Liver (tissue), 9 donors: ENCODE measurements around the gene C16orf89. TPM values are rescaled to one million over a fixed set of nuclear protein-coding genes. Genes with fewer than 3 reads are reported as not detected.

Experiments
- DNase-seq: peaks from one replicate; pipeline ENCODE4 v3.0.0-alpha.2; 2017; ENCODE audit warnings: low spot score
- H3K27ac ChIP-seq, 2 donors: one replicate each; pipeline ENCODE4 v1.7.0; 2013; ENCODE audit warnings: inconsistent platforms in 2 of 2, low read length in 2 of 2, control low read depth in 1 of 2, low read depth in 1 of 2, mild to moderate bottlenecking in 1 of 2
- H3K27me3 ChIP-seq, 4 donors: one replicate each; pipeline versions ENCODE4 v1.6.1 to v1.7.0; 2013; ENCODE audit warnings: low read length in 3 of 4, inconsistent platforms in 1 of 4, mild to moderate bottlenecking in 1 of 4, moderate library complexity in 1 of 4; ENCODE audit not compliant: control insufficient read depth in 4 of 4, insufficient read depth in 4 of 4
- H3K36me3 ChIP-seq, 4 donors: one replicate each; pipeline versions ENCODE4 v1.6.1 to v1.7.0; 2013; ENCODE audit warnings: low read length in 3 of 4, mild to moderate bottlenecking in 3 of 4, low read depth in 1 of 4, moderate library complexity in 1 of 4; ENCODE audit not compliant: control insufficient read depth in 4 of 4, insufficient read depth in 3 of 4
- H3K4me1 ChIP-seq, 4 donors: one replicate each; pipeline versions ENCODE4 v1.6.1 to v1.7.0; 2013; ENCODE audit warnings: low read length in 3 of 4, mild to moderate bottlenecking in 3 of 4, moderate library complexity in 1 of 4; ENCODE audit not compliant: control insufficient read depth in 4 of 4, insufficient read depth in 4 of 4
- H3K4me3 ChIP-seq, 3 donors: one replicate each; pipeline versions ENCODE4 v1.6.1 to v1.7.0; 2013; ENCODE audit warnings: low read length in 3 of 3, control low read depth in 1 of 3, low read depth in 1 of 3, mild to moderate bottlenecking in 1 of 3
- H3K9ac ChIP-seq, 2 donors: one replicate each; pipeline ENCODE4 v1.7.0; 2013; ENCODE audit warnings: low read length in 2 of 2, mild to moderate bottlenecking in 2 of 2, moderate library complexity in 2 of 2, control low read depth in 1 of 2, low read depth in 1 of 2
- H3K9me3 ChIP-seq, 4 donors: one replicate each; pipeline versions ENCODE4 v1.6.1 to v1.7.0; 2013; ENCODE audit warnings: low read length in 3 of 4; ENCODE audit not compliant: control insufficient read depth in 4 of 4
- EGR1 ChIP-seq, 2 donors: IDR thresholded peaks; 2 replicates each; pipeline ENCODE4 v1.6.1; 2016 to 2018; ENCODE audit warnings: antibody characterized with exemption in 2 of 2, low read depth in 2 of 2
- FOXA1 ChIP-seq: IDR thresholded peaks from 2 replicates; pipeline ENCODE4 v1.6.1; 2016; ENCODE audit warnings: antibody characterized with exemption
- GABPA ChIP-seq, 2 donors: IDR thresholded peaks in 1 of 2; conservative IDR thresholded peaks in 1 of 2; 2 replicates each; pipeline ENCODE4 v1.6.1; 2016; ENCODE audit warnings: antibody characterized with exemption in 2 of 2, mild to moderate bottlenecking in 1 of 2, moderate library complexity in 1 of 2
- HNF4A ChIP-seq, 2 donors: conservative IDR thresholded peaks; 2 replicates each; pipeline ENCODE4 v1.6.1; 2016; ENCODE audit warnings: antibody characterized with exemption in 2 of 2, mild to moderate bottlenecking in 2 of 2
- HNF4G ChIP-seq: IDR thresholded peaks from 2 replicates; pipeline ENCODE4 v1.6.1; 2016; ENCODE audit warnings: antibody characterized with exemption
- JUND ChIP-seq, 2 donors: IDR thresholded peaks; 2 replicates each; pipeline ENCODE4 v1.6.1; 2016; ENCODE audit warnings: antibody characterized with exemption in 2 of 2
- NR2F2 ChIP-seq: IDR thresholded peaks from 2 replicates; pipeline ENCODE4 v1.6.1; 2016; ENCODE audit warnings: antibody characterized with exemption
- RAD21 ChIP-seq, 2 donors: IDR thresholded peaks; 2 replicates each; pipeline ENCODE4 v1.6.1; 2016; ENCODE audit warnings: antibody characterized with exemption in 2 of 2, mild to moderate bottlenecking in 2 of 2
- RXRA ChIP-seq, 2 donors: IDR thresholded peaks; 2 replicates each; pipeline ENCODE4 v1.6.1; 2017 to 2018; ENCODE audit warnings: antibody characterized with exemption in 2 of 2, mild to moderate bottlenecking in 1 of 2
- SP1 ChIP-seq: IDR thresholded peaks from 2 replicates; pipeline ENCODE4 v1.6.1; 2018; ENCODE audit warnings: antibody characterized with exemption, mild to moderate bottlenecking
- TAF1 ChIP-seq: conservative IDR thresholded peaks from 2 replicates; pipeline ENCODE4 v1.6.1; 2016; ENCODE audit warnings: antibody characterized with exemption, mild to moderate bottlenecking
- YY1 ChIP-seq: IDR thresholded peaks from 2 replicates; pipeline ENCODE4 v1.6.1; 2016; ENCODE audit warnings: antibody characterized with exemption, mild to moderate bottlenecking
- WGBS: extraction: QIAGEN DNeasy Blood & Tissue Kit; methylation state at CpG from one replicate; pipeline ENCODE4 v1.1.7; 2013; 5-methylcytosine and 5-hydroxymethylcytosine counted together
- polyA plus RNA-seq, 2 donors: library from polyadenylated mRNA; stranded (reverse) in 1 of 2; unstranded in 1 of 2; fragments of 200-250 nt in 1 of 2; fragments of >200 nt in 1 of 2; fragmentation: Nextera tagmentation in 1 of 2; extraction: Ambion mirVana in 1 of 2; gene quantifications; one replicate each; pipeline versions ENCODE4 v1.2.1 to v1.2.3, GENCODE V29; 2013 to 2015
- total RNA-seq, 2 donors: library from RNA; depleted of rRNA; stranded (reverse); fragments of >200 nt; gene quantifications; one replicate each; pipeline ENCODE4 v1.2.3, GENCODE V29; 2014
- TF ChIP-seq, protein P1 (sequence below): fragments of 150-350 bp; IDR thresholded peaks from 2 replicates; pipeline ENCODE4 v1.5.1; 2017; ENCODE audit warnings: improper control_type of control experiment, low read depth, low read length; ENCODE audit not compliant: missing input control
- TF ChIP-seq, protein P2 (sequence below): IDR thresholded peaks from 2 replicates; pipeline ENCODE4 v1.6.1; 2016; ENCODE audit warnings: antibody characterized with exemption
- TF ChIP-seq, protein P3 (sequence below): IDR thresholded peaks from 2 replicates; pipeline ENCODE4 v1.6.1; 2016; ENCODE audit warnings: antibody characterized with exemption
- TF ChIP-seq, protein P4 (sequence below): IDR thresholded peaks from 2 replicates; pipeline ENCODE4 v1.6.1; 2016; ENCODE audit warnings: antibody characterized with exemption, mild to moderate bottlenecking
- donor health status: healthy.
- donor health status: healthy.
- donor health status: healthy.
- donor health status: healthy.
- donor health status: healthy.

The C16orf89 gene
- total and polyA plus RNA-seq, 4 donors: 0.25 to 0.61 TPM; not detected in 2

DNA sequence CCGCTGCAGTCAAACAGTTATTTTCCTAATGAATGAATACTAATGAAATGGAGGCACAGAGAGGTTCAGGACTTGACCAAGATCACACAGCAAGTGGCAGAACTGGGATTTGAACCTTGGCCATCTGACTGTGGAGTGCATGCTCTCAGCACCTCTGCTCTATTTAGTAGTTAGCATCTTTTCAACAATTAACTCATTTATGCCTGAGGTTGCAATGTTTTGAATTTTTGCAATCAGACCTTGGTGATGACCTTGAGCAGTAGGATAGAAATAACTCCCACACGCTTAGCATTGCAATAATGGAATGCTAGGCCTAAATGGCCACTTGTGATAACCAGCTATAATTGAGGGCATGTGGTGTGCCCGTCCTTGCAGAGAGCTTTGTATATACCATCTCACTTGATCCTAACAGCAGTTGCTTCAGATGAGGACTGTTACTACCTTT, 63.0 kb downstream of the C16orf89 start:
- Histone ChIP-seq H3K9me3 (no peaks in the 10 kb centered on the region), H3K27ac (no peak overlapping the region), H3K27me3 (no peaks in the 10 kb centered on the region), H3K9ac (no peak overlapping the region), H3K36me3 (no peaks in the 10 kb centered on the region), H3K4me3 (no peak overlapping the region), H3K4me1 (no peaks in the 10 kb centered on the region)
- whole genome bisulfite sequencing: 80% methylated on average over 3 of the region's 3 CpGs
- no peak for DNase-seq
- TF ChIP-seq YY1: no peak
- TF ChIP-seq, protein P1, sequence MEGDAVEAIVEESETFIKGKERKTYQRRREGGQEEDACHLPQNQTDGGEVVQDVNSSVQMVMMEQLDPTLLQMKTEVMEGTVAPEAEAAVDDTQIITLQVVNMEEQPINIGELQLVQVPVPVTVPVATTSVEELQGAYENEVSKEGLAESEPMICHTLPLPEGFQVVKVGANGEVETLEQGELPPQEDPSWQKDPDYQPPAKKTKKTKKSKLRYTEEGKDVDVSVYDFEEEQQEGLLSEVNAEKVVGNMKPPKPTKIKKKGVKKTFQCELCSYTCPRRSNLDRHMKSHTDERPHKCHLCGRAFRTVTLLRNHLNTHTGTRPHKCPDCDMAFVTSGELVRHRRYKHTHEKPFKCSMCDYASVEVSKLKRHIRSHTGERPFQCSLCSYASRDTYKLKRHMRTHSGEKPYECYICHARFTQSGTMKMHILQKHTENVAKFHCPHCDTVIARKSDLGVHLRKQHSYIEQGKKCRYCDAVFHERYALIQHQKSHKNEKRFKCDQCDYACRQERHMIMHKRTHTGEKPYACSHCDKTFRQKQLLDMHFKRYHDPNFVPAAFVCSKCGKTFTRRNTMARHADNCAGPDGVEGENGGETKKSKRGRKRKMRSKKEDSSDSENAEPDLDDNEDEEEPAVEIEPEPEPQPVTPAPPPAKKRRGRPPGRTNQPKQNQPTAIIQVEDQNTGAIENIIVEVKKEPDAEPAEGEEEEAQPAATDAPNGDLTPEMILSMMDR: no peak
- TF ChIP-seq, protein P2, sequence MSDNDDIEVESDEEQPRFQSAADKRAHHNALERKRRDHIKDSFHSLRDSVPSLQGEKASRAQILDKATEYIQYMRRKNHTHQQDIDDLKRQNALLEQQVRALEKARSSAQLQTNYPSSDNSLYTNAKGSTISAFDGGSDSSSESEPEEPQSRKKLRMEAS: no peak
- no peak for TF ChIP-seq FOXA1
- no peak for TF ChIP-seq NR2F2

DNA sequence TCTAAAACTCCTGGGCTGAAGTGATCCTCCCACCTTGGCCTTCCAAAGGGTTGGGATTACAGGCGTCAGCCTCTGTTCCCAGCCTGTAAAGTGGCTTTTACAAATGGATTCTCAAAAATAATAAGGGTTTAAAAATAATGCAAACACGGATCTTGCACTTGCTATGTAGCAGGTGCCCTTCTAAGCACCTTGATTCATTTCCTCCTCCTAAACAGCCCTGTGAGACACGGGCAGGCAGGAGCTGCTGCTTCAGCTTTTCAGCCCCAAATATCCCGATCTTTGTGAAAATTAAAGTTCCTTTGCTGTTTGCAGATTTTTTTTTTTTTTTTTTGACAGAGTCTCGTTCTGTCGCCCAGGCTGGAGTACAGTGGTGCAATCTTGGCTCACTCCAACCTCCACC, 63.8 kb downstream of the C16orf89 start:
- H3K9ac ChIP-seq: no peak overlapping the region
- H3K36me3 ChIP-seq: no peaks in the 10 kb centered on the region
- no peak overlapping the region for H3K4me3 ChIP-seq
- no peak overlapping the region for H3K27ac ChIP-seq
- TF ChIP-seq GABPA (IDR thresholded peaks at IDR 0.05 in 1 of 2, conservative IDR thresholded peaks at IDR 0.05 in 1 of 2): no peak
- H3K9me3 ChIP-seq: no peaks in the 10 kb centered on the region
- DNase-seq: no peak
- no peaks in the 10 kb centered on the region for H3K4me1 ChIP-seq
- 73% methylated on average over 6 of the region's 6 CpGs for WGBS
- H3K27me3 ChIP-seq: no peaks in the 10 kb centered on the region

DNA sequence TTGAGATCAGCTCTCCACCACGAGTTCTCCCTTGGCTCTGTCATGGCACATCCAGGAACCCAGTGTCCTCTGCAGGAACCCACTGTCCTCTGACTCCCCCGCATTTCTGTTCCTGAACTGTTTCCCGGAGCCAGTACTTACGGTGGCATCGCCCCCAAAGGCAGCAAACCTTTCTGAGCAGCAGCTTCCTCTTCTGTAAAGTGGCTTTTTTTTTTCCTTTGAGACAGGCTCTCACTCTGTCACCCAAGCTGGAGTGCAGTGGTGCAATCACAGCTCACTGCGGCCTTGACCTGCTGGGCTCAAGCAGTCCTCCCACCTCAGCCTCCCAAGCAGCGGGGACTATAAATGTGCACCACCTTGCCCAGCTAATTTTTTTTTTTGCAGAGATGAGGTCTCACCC, 64.2 kb downstream of the C16orf89 start:
- no peak for DNase-seq
- Histone ChIP-seq H3K27me3 (no peaks in the 10 kb centered on the region), H3K27ac (no peak overlapping the region), H3K36me3 (no peaks in the 10 kb centered on the region), H3K9ac (no peak overlapping the region), H3K4me3 (no peak overlapping the region), H3K4me1 (no peaks in the 10 kb centered on the region), H3K9me3 (no peaks in the 10 kb centered on the region)
- TF ChIP-seq GABPA (IDR thresholded peaks at IDR 0.05 in 1 of 2, conservative IDR thresholded peaks at IDR 0.05 in 1 of 2) (no peak), RXRA (IDR thresholded peaks at IDR 0.05) (no peak), EGR1 (IDR thresholded peaks at IDR 0.05; ENCODE audit: low read depth in 2 of 2) (no peak), HNF4A (conservative IDR thresholded peaks at IDR 0.05) (no peak), NR2F2 (no peak), YY1 (no peak), JUND (IDR thresholded peaks at IDR 0.05) (no peak), RAD21 (IDR thresholded peaks at IDR 0.05) (no peak), FOXA1 (no peak), TAF1 (no peak), SP1 (no peak), HNF4G (no peak)
- TF ChIP-seq, protein P3, sequence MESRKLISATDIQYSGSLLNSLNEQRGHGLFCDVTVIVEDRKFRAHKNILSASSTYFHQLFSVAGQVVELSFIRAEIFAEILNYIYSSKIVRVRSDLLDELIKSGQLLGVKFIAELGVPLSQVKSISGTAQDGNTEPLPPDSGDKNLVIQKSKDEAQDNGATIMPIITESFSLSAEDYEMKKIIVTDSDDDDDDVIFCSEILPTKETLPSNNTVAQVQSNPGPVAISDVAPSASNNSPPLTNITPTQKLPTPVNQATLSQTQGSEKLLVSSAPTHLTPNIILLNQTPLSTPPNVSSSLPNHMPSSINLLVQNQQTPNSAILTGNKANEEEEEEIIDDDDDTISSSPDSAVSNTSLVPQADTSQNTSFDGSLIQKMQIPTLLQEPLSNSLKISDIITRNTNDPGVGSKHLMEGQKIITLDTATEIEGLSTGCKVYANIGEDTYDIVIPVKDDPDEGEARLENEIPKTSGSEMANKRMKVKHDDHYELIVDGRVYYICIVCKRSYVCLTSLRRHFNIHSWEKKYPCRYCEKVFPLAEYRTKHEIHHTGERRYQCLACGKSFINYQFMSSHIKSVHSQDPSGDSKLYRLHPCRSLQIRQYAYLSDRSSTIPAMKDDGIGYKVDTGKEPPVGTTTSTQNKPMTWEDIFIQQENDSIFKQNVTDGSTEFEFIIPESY: no peak
- TF ChIP-seq, protein P1: no peak
- TF ChIP-seq, protein P4, sequence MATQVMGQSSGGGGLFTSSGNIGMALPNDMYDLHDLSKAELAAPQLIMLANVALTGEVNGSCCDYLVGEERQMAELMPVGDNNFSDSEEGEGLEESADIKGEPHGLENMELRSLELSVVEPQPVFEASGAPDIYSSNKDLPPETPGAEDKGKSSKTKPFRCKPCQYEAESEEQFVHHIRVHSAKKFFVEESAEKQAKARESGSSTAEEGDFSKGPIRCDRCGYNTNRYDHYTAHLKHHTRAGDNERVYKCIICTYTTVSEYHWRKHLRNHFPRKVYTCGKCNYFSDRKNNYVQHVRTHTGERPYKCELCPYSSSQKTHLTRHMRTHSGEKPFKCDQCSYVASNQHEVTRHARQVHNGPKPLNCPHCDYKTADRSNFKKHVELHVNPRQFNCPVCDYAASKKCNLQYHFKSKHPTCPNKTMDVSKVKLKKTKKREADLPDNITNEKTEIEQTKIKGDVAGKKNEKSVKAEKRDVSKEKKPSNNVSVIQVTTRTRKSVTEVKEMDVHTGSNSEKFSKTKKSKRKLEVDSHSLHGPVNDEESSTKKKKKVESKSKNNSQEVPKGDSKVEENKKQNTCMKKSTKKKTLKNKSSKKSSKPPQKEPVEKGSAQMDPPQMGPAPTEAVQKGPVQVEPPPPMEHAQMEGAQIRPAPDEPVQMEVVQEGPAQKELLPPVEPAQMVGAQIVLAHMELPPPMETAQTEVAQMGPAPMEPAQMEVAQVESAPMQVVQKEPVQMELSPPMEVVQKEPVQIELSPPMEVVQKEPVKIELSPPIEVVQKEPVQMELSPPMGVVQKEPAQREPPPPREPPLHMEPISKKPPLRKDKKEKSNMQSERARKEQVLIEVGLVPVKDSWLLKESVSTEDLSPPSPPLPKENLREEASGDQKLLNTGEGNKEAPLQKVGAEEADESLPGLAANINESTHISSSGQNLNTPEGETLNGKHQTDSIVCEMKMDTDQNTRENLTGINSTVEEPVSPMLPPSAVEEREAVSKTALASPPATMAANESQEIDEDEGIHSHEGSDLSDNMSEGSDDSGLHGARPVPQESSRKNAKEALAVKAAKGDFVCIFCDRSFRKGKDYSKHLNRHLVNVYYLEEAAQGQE: no peak
- 67% methylated on average over 7 of the region's 7 CpGs for WGBS
